HG03060 (cell line): ENCODE data around the gene CCDC154.

Experiments used
- ATAC-seq: cut with Tn5 transposase; IDR thresholded peaks from one replicate; pipeline ENCODE4 v1.9.1; 2021; ENCODE audit warnings: low read depth, moderate number of reproducible peaks; ENCODE audit not compliant: unreplicated experiment

Gene CCDC154

GRCh38 chr16:1425616-1426370 is 18.6 kb downstream of the CCDC154 start:
- ATAC-seq, result no peak

GRCh38 chr16:1424028-1424427 is 20.3 kb downstream of the CCDC154 start:
- no peak for ATAC-seq

- no peak for ATAC-seq
These were observed 22.3 kb downstream of the CCDC154 start for GRCh38 chr16:1422076-1422475.

- no peak for ATAC-seq
These were observed 24.2 kb downstream of the CCDC154 start for GRCh38 chr16:1420111-1420539.

- ATAC-seq, result no peak
These were observed 27.8 kb downstream of the CCDC154 start for GRCh38 chr16:1416521-1416941.

- ATAC-seq, result no peak
These were observed 29.7 kb downstream of the CCDC154 start, which contains the start of gene UNKL for GRCh38 chr16:1414532-1415260. UNKL (minus strand) TSS chr16:1414704; CDS start chr16:1414691, 13 bp downstream.

- ATAC-seq, result no peak
These were observed 30.4 kb downstream of the CCDC154 start for GRCh38 chr16:1413684-1414531.

- ATAC-seq, result no peak
These were observed 31.5 kb downstream of the CCDC154 start for GRCh38 chr16:1412847-1413246.

- no peak for ATAC-seq
These were observed 36.1 kb downstream of the CCDC154 start for GRCh38 chr16:1408171-1408837.

GRCh38 chr16:1407753-1408152 is 36.6 kb downstream of the CCDC154 start:
- ATAC-seq, result no peak

- ATAC-seq, result no peak
These were observed 40.6 kb downstream of the CCDC154 start for GRCh38 chr16:1403733-1404132.

GRCh38 chr16:1403036-1403435 is 41.3 kb downstream of the CCDC154 start:
- no peak for ATAC-seq

GRCh38 chr16:1401758-1402154 is 42.6 kb downstream of the CCDC154 start:
- ATAC-seq, result no peak

GRCh38 chr16:1401061-1401757 is 43.1 kb downstream of the CCDC154 start:
- ATAC-seq, result no peak

- ATAC-seq, result no peak
These were observed 45.4 kb downstream of the CCDC154 start for GRCh38 chr16:1398826-1399581.

GRCh38 chr16:1398351-1398750 is 46.0 kb downstream of the CCDC154 start:
- ATAC-seq, result no peak

GRCh38 chr16:1397779-1398178 is 46.6 kb downstream of the CCDC154 start:
- ATAC-seq, result no peak

GRCh38 chr16:1395444-1396031 is 48.8 kb downstream of the CCDC154 start:
- no peak for ATAC-seq
